PC-3 (cell line): Measurements from ENCODE around the gene CACNA1H. TPM values are rescaled to one million over a fixed set of nuclear protein-coding genes. Genes with fewer than 3 reads are reported as not detected.

Experiments used
- ATAC-seq: fragments of 200-7000 bp; cut with Tn5 transposase; 2 replicates; pipeline ENCODE4 v1.9.1; 2020; ENCODE audit warnings: mild to moderate bottlenecking, moderate library complexity
- BruUV-seq: library from RNA; stranded (reverse); fragments of 400-500 nt; replicated peaks from 2 replicates; lab custom pipeline; 2021; lab: Mats Ljungman, UMichigan
- CTCF ChIA-PET: fragments of 300-600 bp; sonication (Branson Sonifier 250); formaldehyde crosslinking; loops from one replicate; lab custom pipeline; 2022; ENCODE audit warnings: antibody characterized with exemption; lab: Charles Lee
- POLR2A ChIA-PET: fragments of 300-600 bp; sonication (Branson Sonifier 250); formaldehyde crosslinking; loops from one replicate; lab custom pipeline; 2022; ENCODE audit warnings: antibody characterized with exemption; ENCODE audit not compliant: unreplicated experiment; lab: Charles Lee
- DNase-seq: peaks from one replicate; pipeline ENCODE4 v3.0.0-alpha.2; 2015
- H2AFZ ChIP-seq: fragments of 300-600 bp; sonication (generic); 2 replicates; pipeline ENCODE4 v1.6.0; 2016; ENCODE audit warnings: antibody characterized with exemption, low read length
- H3F3A ChIP-seq: fragments of 300-600 bp; sonication (generic); one replicate; pipeline ENCODE4 v1.6.0; 2017; ENCODE audit warnings: antibody characterized with exemption, low read length, control low read depth, mild to moderate bottlenecking; ENCODE audit not compliant: unreplicated experiment
- H3K27ac ChIP-seq: fragments of 300-600 bp; sonication (generic); 2 replicates; pipeline ENCODE4 v1.5.1; 2016; ENCODE audit warnings: mild to moderate bottlenecking, low read length
- H3K27me3 ChIP-seq: fragments of 300-600 bp; sonication (generic); 2 replicates; pipeline ENCODE4 v1.6.1; 2016; ENCODE audit warnings: low read length, mixed read lengths
- H3K36me3 ChIP-seq: fragments of 300-600 bp; sonication (generic); 2 replicates; pipeline ENCODE4 v1.6.1; 2016; ENCODE audit warnings: low read depth, mixed run types, low read length, mixed read lengths
- H3K4me1 ChIP-seq: fragments of 300-600 bp; sonication (generic); 2 replicates; pipeline ENCODE4 v1.5.1; 2016; ENCODE audit warnings: low read length; ENCODE audit not compliant: insufficient read depth
- H3K4me2 ChIP-seq: fragments of 300-600 bp; sonication (generic); 2 replicates; pipeline ENCODE4 v1.6.0; 2016; ENCODE audit warnings: low read length
- H3K4me3 ChIP-seq: fragments of 300-600 bp; sonication (generic); 2 replicates; pipeline ENCODE4 v1.5.1; 2016; ENCODE audit warnings: mild to moderate bottlenecking, low read length, mixed read lengths
- H3K79me2 ChIP-seq: fragments of 300-600 bp; sonication (generic); 2 replicates; pipeline ENCODE4 v1.6.1; 2017; ENCODE audit warnings: low read length, mixed read lengths
- H3K9ac ChIP-seq: fragments of 300-600 bp; sonication (generic); 2 replicates; pipeline ENCODE4 v1.6.0; 2016; ENCODE audit warnings: mild to moderate bottlenecking, low read length
- H3K9me2 ChIP-seq: fragments of 300-600 bp; sonication (generic); replicated peaks from 2 replicates; pipeline ENCODE4 v1.6.1; 2016; ENCODE audit warnings: mixed run types, low read length, mixed read lengths
- H3K9me3 ChIP-seq: fragments of 300-600 bp; sonication (generic); 2 replicates; pipeline ENCODE4 v1.6.1; 2016; ENCODE audit warnings: low read length, mixed read lengths
- H4K20me1 ChIP-seq: fragments of 300-600 bp; sonication (generic); 2 replicates; pipeline ENCODE4 v1.6.1; 2016; ENCODE audit warnings: low read length, mixed read lengths
- CTCF ChIP-seq: fragments of 300-600 bp; sonication (generic); conservative IDR thresholded peaks from 2 replicates; pipeline ENCODE4 v1.5.1; 2017; ENCODE audit warnings: antibody characterized with exemption, low read depth, mild to moderate bottlenecking, low read length
- EZH2 ChIP-seq: fragments of 300-600 bp; sonication (generic); IDR thresholded peaks from one replicate; pipeline ENCODE4 v1.6.1; 2017; ENCODE audit warnings: antibody characterized with exemption, mild to moderate bottlenecking, low read length; ENCODE audit not compliant: unreplicated experiment
- EZH2phosphoT487 ChIP-seq: fragments of 300-600 bp; sonication (generic); IDR thresholded peaks from 2 replicates; pipeline ENCODE4 v1.6.1; 2018; ENCODE audit warnings: mild to moderate bottlenecking, antibody characterized with exemption, low read length, borderline replicate concordance
- intact Hi-C: fragments of 100-400 bp; cut with micrococcal nuclease; formaldehyde crosslinking; loops from 2 replicates; pipeline ENCODE4 v1.9.0; 2023
- total RNA-seq: library from RNA; depleted of rRNA; stranded (reverse); fragments of >200 nt; gene quantifications from 2 replicates; pipeline ENCODE4 v1.2.3, GENCODE V29; 2014

Gene CACNA1H
- total RNA-seq, 1 experiment from 2014 or later, result 4.1 TPM

GRCh38 chr16:1160773-1161348 is 8.0 kb downstream of the CACNA1H start:
- no TSS peak for BruUV-seq
- H3K27me3 ChIP-seq, result no peaks in the 10 kb centered on the region
- ATAC-seq (peak; percentile 28), DNase-seq (no peak)
- H4K20me1 ChIP-seq, result no peaks in the 10 kb centered on the region
- H3K9ac ChIP-seq, result 0 out of 2 replicates have a peak overlapping the region, but pooled peaks have one; percentile 25
- intact Hi-C loops, result no loop called here
- H3K4me2 ChIP-seq, result peak overlapping the region; percentile 83
- TF ChIP-seq CTCF, result no peak
- no peak for TF ChIP-seq EZH2
- no peak for TF ChIP-seq EZH2phosphoT487
- H2AFZ ChIP-seq, result peak overlapping the region; percentile 76
- ChIA-PET POLR2A (no interaction called here), CTCF (no interaction called here)
- H3K4me1 ChIP-seq, result peaks cover 13% of the 10 kb centered on the region
- no peaks in the 10 kb centered on the region for H3K9me2 ChIP-seq
- no peak overlapping the region for H3K27ac ChIP-seq
- no peaks in the 10 kb centered on the region for H3K9me3 ChIP-seq
- H3K36me3 ChIP-seq, result no peaks in the 10 kb centered on the region
- H3K79me2 ChIP-seq, result no peaks in the 10 kb centered on the region
- peak overlapping the region; percentile 57 for H3K4me3 ChIP-seq
- H3F3A ChIP-seq, result no peaks in the 10 kb centered on the region

- H2AFZ ChIP-seq, result no peak overlapping the region
- H3K36me3 ChIP-seq, result no peaks in the 10 kb centered on the region
- H3K4me2 ChIP-seq, result no peak overlapping the region
- CTCF ChIA-PET, result no interaction called here
- no peaks in the 10 kb centered on the region for H3K79me2 ChIP-seq
- POLR2A ChIA-PET, result no interaction called here
- H3K4me3 ChIP-seq, result no peak overlapping the region
- H3K9me3 ChIP-seq, result no peaks in the 10 kb centered on the region
- TF ChIP-seq EZH2 (no peak), EZH2phosphoT487 (no peak), CTCF (no peak)
- H3K27ac ChIP-seq, result no peak overlapping the region
- H3F3A ChIP-seq, result no peaks in the 10 kb centered on the region
- peaks cover 13% of the 10 kb centered on the region for H3K4me1 ChIP-seq
- ATAC-seq (no peak), DNase-seq (no peak)
- no peaks in the 10 kb centered on the region for H3K27me3 ChIP-seq
- H4K20me1 ChIP-seq, result no peaks in the 10 kb centered on the region
- BruUV-seq, result no TSS peak
- intact Hi-C loops, result no loop called here
- no peaks in the 10 kb centered on the region for H3K9me2 ChIP-seq
- no peak overlapping the region for H3K9ac ChIP-seq
Measured at GRCh38 chr16:1162701-1163566, 10.0 kb downstream of the CACNA1H start.

DNA sequence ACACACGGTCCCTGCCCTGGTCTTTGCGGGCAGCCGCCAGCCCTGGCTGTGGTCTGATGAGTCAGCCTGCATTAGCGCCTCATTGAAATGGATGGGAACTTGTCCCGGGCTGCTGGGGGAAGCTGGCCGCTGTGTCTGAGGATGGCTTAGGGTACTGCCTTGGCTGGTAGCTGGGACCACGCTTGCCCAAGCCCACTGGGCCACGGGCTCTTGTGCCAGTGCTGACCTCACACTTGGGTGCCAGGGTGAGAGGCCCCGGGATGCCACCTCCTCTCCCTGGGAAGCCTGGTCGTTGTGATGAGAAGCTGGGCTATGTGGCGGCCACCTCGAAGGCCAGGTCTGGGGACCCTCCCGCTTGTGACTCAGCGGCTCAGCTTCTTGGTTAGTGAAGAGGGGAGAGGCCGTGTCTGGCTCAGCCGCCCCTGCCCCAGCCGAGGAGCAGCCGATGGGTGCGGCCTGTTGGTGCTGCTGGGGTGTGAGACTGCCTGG is 10.7 kb downstream of the CACNA1H start:
- intact Hi-C loops, result no loop called here
- Histone ChIP-seq H3K4me3 (no peak overlapping the region), H4K20me1 (no peaks in the 10 kb centered on the region), H3K4me2 (no peak overlapping the region), H3K9me2 (no peaks in the 10 kb centered on the region), H3K27me3 (no peaks in the 10 kb centered on the region), H3F3A (no peaks in the 10 kb centered on the region), H3K9ac (no peak overlapping the region), H3K79me2 (no peaks in the 10 kb centered on the region), H3K9me3 (no peaks in the 10 kb centered on the region), H3K4me1 (peaks cover 13% of the 10 kb centered on the region), H3K27ac (no peak overlapping the region), H2AFZ (no peak overlapping the region), H3K36me3 (no peaks in the 10 kb centered on the region)
- ATAC-seq (peak; percentile 66), DNase-seq (peak; percentile 37)
- TF ChIP-seq EZH2 (no peak), EZH2phosphoT487 (no peak), CTCF (no peak)
- ChIA-PET CTCF (no interaction called here), POLR2A (no interaction called here)
- BruUV-seq, result no TSS peak
